NT2/D1 (cell line): ENCODE results near the gene UBE2O.

Experiments
- DNase-seq: peaks from one replicate; pipeline ENCODE4 v3.0.0-alpha.2; 2011; ENCODE audit warnings: low read depth, low spot score
- H3K27me3 ChIP-seq: 2 replicates; pipeline ENCODE4 v1.6.0; 2011; ENCODE audit warnings: mild to moderate bottlenecking; ENCODE audit not compliant: insufficient read length, insufficient read depth
- H3K36me3 ChIP-seq: 2 replicates; pipeline ENCODE4 v1.6.1; 2011; ENCODE audit warnings: mild to moderate bottlenecking, low read length, mixed read lengths; ENCODE audit not compliant: insufficient read depth, insufficient read length
- H3K4me1 ChIP-seq: 2 replicates; pipeline ENCODE4 v1.5.1; 2011; ENCODE audit not compliant: insufficient read depth, insufficient read length
- H3K4me3 ChIP-seq: 2 replicates; pipeline ENCODE4 v1.5.1; 2011; ENCODE audit warnings: low read depth; ENCODE audit not compliant: insufficient read length
- H3K9ac ChIP-seq: 2 replicates; pipeline ENCODE4 v1.6.0; 2011; ENCODE audit warnings: low read depth; ENCODE audit not compliant: insufficient read length
- H3K9me3 ChIP-seq: 2 replicates; pipeline ENCODE4 v1.5.1; 2011; ENCODE audit warnings: mild to moderate bottlenecking, low read length; ENCODE audit not compliant: insufficient read depth
- SUZ12 ChIP-seq: IDR thresholded peaks from 2 replicates; pipeline ENCODE4 v1.6.1; 2011; ENCODE audit not compliant: insufficient read length, insufficient read depth; ENCODE audit errors: extremely low read depth
- YY1 ChIP-seq: IDR thresholded peaks from 2 replicates; pipeline ENCODE4 v1.6.1; 2011; ENCODE audit not compliant: insufficient read length, insufficient read depth
- ZNF274 ChIP-seq: IDR thresholded peaks from 2 replicates; pipeline ENCODE4 v1.6.1; 2011; ENCODE audit warnings: mild to moderate bottlenecking, low read depth, low read length

The UBE2O gene

DNA sequence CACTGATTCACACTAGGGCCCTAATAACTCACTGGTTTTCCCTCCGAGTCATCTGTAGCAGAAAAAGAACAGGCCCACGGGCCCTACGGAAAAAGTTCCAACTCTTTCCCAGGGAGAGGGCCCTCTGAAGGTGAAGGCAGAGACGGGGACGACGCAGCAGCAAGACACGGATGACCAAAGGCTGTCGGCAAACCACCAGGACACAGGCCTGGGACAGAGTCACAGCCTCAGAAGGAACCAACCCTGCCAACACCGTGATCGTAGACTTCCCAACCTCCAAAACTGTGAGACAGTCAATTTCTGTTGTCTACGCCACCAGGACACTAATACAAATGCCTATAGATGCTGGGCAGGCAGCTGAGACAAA lies 73.7 kb downstream of the UBE2O start:
- H3K36me3 ChIP-seq: no peaks in the 10 kb centered on the region
- no peak overlapping the region for H3K4me3 ChIP-seq
- peaks cover 13% of the 10 kb centered on the region for H3K4me1 ChIP-seq
- no peaks in the 10 kb centered on the region for H3K27me3 ChIP-seq
- DNase-seq: no peak
- no peak overlapping the region for H3K9ac ChIP-seq
- TF ChIP-seq YY1 (no peak), SUZ12 (no peak), ZNF274 (no peak)
- no peaks in the 10 kb centered on the region for H3K9me3 ChIP-seq

DNA sequence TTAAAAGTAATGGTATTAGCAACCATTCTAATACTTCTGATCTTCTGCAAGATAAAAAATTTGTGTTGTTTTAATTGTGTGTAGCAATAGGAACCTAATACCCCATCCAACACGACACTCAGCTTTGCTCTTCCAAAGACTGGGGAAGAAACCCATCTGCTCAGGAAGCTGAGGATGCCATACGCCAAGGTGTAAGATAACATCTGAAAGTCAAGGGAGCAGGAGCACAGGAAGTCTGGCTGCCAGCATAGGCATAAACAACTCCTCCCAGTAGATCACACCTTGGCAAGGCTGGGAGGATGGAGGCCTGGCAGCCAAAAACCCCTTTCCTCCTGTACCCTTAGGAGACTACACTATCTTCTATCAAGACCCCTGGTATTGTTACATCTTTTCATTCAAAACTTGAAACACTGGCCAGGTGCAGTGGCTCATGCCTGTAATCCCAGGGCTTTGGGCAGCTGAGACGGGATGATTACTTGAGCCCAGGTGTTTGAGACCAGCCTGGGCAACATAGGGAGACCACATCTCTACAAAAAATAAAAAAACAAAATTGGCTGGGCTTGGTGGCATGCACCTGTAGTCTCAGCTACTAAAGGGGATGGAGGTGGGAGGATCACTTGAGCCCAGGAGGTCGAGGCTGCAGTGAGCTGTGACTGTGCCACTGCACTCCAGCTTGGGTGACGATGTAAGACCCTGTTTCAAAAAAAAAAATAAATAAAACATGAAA lies 74.2 kb downstream of the UBE2O start:
- Histone ChIP-seq H3K9me3 (no peaks in the 10 kb centered on the region), H3K4me1 (peaks cover 15% of the 10 kb centered on the region), H3K4me3 (no peak overlapping the region), H3K27me3 (no peaks in the 10 kb centered on the region), H3K36me3 (no peaks in the 10 kb centered on the region), H3K9ac (no peak overlapping the region)
- no peak for TF ChIP-seq YY1
- TF ChIP-seq SUZ12: no peak
- DNase-seq: no peak

DNA sequence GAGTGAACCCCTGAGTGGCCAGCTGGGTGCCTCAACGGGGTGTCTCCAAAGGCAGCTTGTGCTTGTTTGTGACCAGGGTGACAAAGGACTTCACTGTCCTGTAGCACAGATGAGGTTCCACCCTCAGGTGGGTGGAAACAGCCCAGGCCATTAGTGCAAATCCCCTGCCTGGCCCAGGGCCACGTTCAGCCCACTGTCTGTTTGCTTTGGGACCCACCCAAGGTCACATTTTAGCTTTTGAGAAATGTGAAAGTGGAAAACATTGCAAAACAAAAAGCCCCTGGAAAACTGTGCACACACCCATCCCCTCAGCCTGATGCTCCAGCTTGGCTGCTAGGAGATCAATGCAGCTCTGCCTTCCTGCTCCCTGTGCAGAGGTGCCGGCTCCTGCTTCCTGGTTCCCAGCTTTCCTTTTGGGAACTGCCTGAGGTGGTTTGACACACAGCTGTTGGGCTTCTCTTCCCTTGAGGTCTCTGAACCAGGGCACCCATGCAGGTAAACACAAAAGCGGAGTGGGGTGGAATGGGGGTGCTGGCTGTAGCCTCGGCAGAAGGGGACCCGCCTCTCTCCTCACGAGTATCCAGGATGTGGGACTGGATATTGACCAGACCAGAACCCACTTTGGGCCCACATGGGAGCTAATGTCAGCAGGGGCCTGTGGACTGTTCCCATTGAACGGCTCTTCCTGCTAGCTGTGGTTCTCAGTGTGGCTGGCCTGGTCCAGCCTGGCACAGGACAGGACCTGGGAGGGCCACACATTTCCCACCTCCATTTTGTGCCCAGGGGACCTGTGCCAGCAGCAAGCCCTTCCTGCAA lies 76.4 kb downstream of the UBE2O start:
- H3K9ac ChIP-seq: no peak overlapping the region
- no peaks in the 10 kb centered on the region for H3K9me3 ChIP-seq
- DNase-seq: no peak
- peaks cover 14% of the 10 kb centered on the region for H3K4me1 ChIP-seq
- TF ChIP-seq ZNF274: no peak
- TF ChIP-seq YY1: no peak
- no peak for TF ChIP-seq SUZ12
- no peaks in the 10 kb centered on the region for H3K27me3 ChIP-seq
- H3K4me3 ChIP-seq: no peak overlapping the region
- no peaks in the 10 kb centered on the region for H3K36me3 ChIP-seq

DNA sequence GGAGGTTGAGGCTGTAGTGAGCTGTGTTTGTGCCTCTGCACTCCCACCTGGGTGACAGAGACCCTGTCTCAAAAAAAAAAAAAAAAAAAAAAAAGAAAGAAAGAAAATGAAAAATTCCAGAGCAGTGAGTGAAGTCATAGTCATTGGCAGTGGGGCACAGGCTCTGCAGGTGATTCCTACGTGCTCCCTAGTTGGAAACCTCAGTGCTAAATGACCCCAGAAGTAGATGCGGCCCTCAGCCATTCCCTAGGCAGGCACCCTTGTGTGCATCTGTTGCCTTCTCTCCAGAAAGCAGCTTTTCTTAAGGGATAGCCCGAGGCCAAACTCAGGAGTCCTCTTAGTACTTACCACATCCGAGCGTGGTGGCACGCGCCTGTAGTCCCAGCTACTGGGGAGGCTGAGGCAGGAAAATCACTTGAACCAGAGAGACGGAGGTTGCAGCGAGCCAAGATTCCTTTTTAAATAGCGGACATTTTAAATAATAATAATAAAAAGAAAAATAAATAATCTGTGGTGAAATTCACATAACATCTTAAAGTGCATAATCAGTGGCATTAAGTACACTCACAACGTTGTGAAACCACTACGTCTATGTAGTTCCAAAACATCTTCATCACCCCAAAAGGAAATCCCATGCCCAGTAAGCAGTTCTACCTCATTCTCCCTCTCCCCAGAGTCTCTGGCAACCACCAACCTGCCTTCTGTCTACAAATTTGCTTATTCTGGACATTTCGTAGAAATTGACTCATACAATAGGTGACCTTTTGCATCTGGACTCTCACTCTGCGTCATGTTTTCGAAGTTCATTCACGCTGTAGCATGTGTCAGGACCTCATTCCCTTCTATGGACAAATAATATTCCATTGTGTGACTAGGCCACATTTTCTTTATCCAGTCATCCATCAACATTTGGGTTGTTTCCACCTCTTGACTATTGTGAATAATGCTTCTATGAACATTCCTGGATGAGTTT lies 81.0 kb downstream of the UBE2O start:
- H3K36me3 ChIP-seq: no peaks in the 10 kb centered on the region
- peaks cover 17% of the 10 kb centered on the region; the same call in 1 of the 2 replicates for H3K9me3 ChIP-seq
- H3K4me1 ChIP-seq: peaks cover 18% of the 10 kb centered on the region
- DNase-seq: no peak
- no peak overlapping the region for H3K9ac ChIP-seq
- TF ChIP-seq ZNF274: no peak
- TF ChIP-seq YY1: no peak
- no peak for TF ChIP-seq SUZ12
- no peak overlapping the region for H3K4me3 ChIP-seq
- no peaks in the 10 kb centered on the region for H3K27me3 ChIP-seq

DNA sequence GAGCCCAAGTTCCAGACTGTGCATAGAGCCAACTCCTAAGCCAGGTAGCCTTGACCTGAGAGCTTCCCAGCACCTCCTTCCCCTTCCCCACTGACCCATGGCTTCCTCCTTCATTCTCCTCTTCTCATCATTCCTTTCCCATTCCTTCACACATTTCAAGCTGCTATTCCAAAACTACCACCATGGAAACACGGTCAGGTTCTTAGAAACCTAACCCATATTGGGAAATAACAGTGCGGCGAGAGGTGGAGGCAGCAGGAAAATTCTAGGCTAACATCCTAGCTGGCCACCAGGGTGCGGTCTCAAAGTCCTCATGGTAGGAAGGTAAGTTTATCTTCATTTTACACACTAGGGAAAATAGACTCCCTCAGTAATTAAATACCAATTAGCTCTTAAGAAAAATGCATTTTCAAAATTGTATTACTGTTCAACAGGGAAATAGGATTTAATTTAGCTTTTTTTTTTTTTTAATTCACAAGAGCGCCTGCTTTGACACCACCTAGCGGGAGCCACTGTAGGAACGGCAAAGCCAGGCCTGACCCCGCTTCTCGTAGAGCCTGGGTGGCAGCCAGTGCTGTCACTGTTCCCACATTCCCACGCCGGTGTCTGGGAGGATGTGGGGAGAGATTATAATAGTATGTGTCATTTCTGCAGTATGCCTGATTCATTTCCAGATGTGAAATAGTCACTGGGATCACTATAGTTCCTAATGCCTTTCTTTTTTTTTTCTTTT lies 82.5 kb downstream of the UBE2O start:
- TF ChIP-seq YY1 (no peak), ZNF274 (no peak), SUZ12 (no peak)
- DNase-seq: no peak
- Histone ChIP-seq H3K4me1 (peaks cover 23% of the 10 kb centered on the region), H3K9me3 (peaks cover 17% of the 10 kb centered on the region; the same call in 1 of the 2 replicates), H3K36me3 (no peaks in the 10 kb centered on the region), H3K4me3 (no peak overlapping the region), H3K9ac (no peak overlapping the region), H3K27me3 (no peaks in the 10 kb centered on the region)

DNA sequence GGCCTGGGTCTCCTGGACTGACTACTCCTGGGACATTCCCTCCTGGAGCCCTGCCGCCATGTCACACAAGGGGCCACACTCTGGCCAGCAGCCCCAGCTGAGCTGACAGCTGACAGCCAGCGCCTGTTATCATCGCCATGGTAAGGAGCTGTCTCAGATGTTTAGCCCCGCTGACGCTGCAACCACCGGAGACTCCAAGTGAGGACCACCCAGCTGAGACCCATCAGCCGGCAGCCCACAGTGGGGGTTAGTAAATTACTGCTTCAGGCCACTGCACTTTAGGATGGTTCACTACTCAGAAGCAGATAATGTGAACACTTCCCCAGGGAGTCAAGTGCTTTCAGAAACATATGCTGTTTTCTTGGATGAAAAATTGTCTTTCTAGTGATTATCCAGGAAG lies 83.1 kb downstream of the UBE2O start:
- peaks cover 26% of the 10 kb centered on the region for H3K4me1 ChIP-seq
- H3K4me3 ChIP-seq: no peak overlapping the region
- H3K9ac ChIP-seq: no peak overlapping the region
- no peak for DNase-seq
- TF ChIP-seq SUZ12 (no peak), YY1 (no peak), ZNF274 (no peak)
- H3K9me3 ChIP-seq: peaks cover 17% of the 10 kb centered on the region; the same call in 1 of the 2 replicates
- no peaks in the 10 kb centered on the region for H3K36me3 ChIP-seq
- no peaks in the 10 kb centered on the region for H3K27me3 ChIP-seq
